HepG2 (cell line): Measurements from ENCODE around the gene PEMT. TPM values are rescaled to one million over a fixed set of nuclear protein-coding genes. Genes with fewer than 3 reads are reported as not detected.

Experiments
- ATF1 ChIP-seq: IDR thresholded peaks from 2 replicates; pipeline ENCODE4 v1.6.1; 2016; ENCODE audit warnings: mild to moderate bottlenecking, control low read depth
- ATF7 ChIP-seq, 2 experiments: fragments of 450-650 bp in 1 of 2; sonication (generic) in 1 of 2; formaldehyde crosslinking in 1 of 2; IDR thresholded peaks; 2 replicates each; pipeline versions ENCODE4 v1.4.0 to v1.6.1; 2016 to 2020; ENCODE audit warnings: antibody characterized with exemption in 1 of 2, mild to moderate bottlenecking in 1 of 2, missing genetic modification reagents in 1 of 2
- CSRNP1 ChIP-seq: sonication (generic); formaldehyde crosslinking; IDR thresholded peaks from 2 replicates; pipeline ENCODE4 v1.8.1; 2023; ENCODE audit warnings: mild to moderate bottlenecking, missing genetic modification reagents
- EZH2 ChIP-seq: conservative IDR thresholded peaks from 2 replicates; pipeline ENCODE4 v1.6.1; 2012; ENCODE audit warnings: mild to moderate bottlenecking, low read depth, low read length, moderate library complexity
- HHEX ChIP-seq: IDR thresholded peaks from 2 replicates; pipeline ENCODE4 v1.6.1; 2016; ENCODE audit warnings: control low read depth
- HOXA5 ChIP-seq: sonication (generic); formaldehyde crosslinking; IDR thresholded peaks from 2 replicates; pipeline ENCODE4 v1.4.0; 2020; ENCODE audit warnings: missing genetic modification reagents
- JUNB ChIP-seq: sonication (generic); formaldehyde crosslinking; IDR thresholded peaks from 2 replicates; pipeline ENCODE4 v1.8.0; 2022; ENCODE audit warnings: missing genetic modification reagents, mild to moderate bottlenecking, borderline replicate concordance
- PCBP2 ChIP-seq: fragments of 200-400 bp; formaldehyde crosslinking; optimal IDR thresholded peaks from 2 replicates; pipeline ENCODE3; 2018; ENCODE audit warnings: low read length, low read depth; ENCODE audit not compliant: poor library complexity, severe bottlenecking
- PITX1 ChIP-seq: sonication (generic); formaldehyde crosslinking; IDR thresholded peaks from 2 replicates; pipeline ENCODE4 v1.5.1; 2020; ENCODE audit warnings: mild to moderate bottlenecking, missing genetic modification reagents
- SETDB1 ChIP-seq: sonication (generic); formaldehyde crosslinking; IDR thresholded peaks from 2 replicates; pipeline ENCODE4 v1.5.1; 2020; ENCODE audit warnings: missing genetic modification reagents, mild to moderate bottlenecking, borderline replicate concordance
- ZNF557 ChIP-seq: sonication (generic); formaldehyde crosslinking; IDR thresholded peaks from 2 replicates; pipeline ENCODE4 v1.4.0; 2020; ENCODE audit warnings: missing genetic modification reagents
- ZNF564 ChIP-seq: sonication (generic); formaldehyde crosslinking; IDR thresholded peaks from 2 replicates; pipeline ENCODE4 v1.8.1; 2023; ENCODE audit warnings: mild to moderate bottlenecking, missing genetic modification reagents
- ZNF749 ChIP-seq: sonication (generic); formaldehyde crosslinking; IDR thresholded peaks from 2 replicates; pipeline ENCODE4 v1.8.0; 2022; ENCODE audit warnings: mild to moderate bottlenecking, missing genetic modification reagents, moderate library complexity, borderline replicate concordance
- ZNF772 ChIP-seq: sonication (generic); formaldehyde crosslinking; IDR thresholded peaks from 2 replicates; pipeline ENCODE4 v1.5.0; 2020; ENCODE audit warnings: mild to moderate bottlenecking, missing genetic modification reagents
- polyA plus RNA-seq, 8 experiments: library from polyadenylated mRNA; depleted of rRNA in 3 of 8; stranded (reverse) in 7 of 8; unstranded in 1 of 8; fragments of >200 nt; fragmentation: Illumina TruSeq in 4 of 8; extraction: Trizol in 4 of 8; gene quantifications; 2 replicates each; pipeline versions ENCODE4 v1.2.1 to v1.2.3, GENCODE V29; 2011 to 2016; ENCODE audit warnings: low read depth in 4 of 8, missing spikeins in 1 of 8, mixed read lengths in 1 of 8; ENCODE audit not compliant: insufficient read depth in 1 of 8
- total RNA-seq, 5 experiments: library from RNA; depleted of rRNA; stranded (reverse); fragments of >200 nt; fragmentation: Illumina TruSeq; extraction: Trizol; gene quantifications; 2 replicates each; pipeline ENCODE4 v1.2.3, GENCODE V29; 2016; ENCODE audit warnings: low read depth in 1 of 5
- TF ChIP-seq, protein P1 (sequence below): sonication (generic); formaldehyde crosslinking; IDR thresholded peaks from 2 replicates; pipeline ENCODE4 v1.4.0; 2020; ENCODE audit warnings: missing genetic modification reagents, mild to moderate bottlenecking, borderline replicate concordance
- TF ChIP-seq, protein P2 (sequence below): sonication (generic); formaldehyde crosslinking; IDR thresholded peaks from 2 replicates; pipeline ENCODE4 v1.4.0; 2020; ENCODE audit warnings: missing genetic modification reagents
- TF ChIP-seq, protein P3 (sequence below): sonication (generic); formaldehyde crosslinking; conservative IDR thresholded peaks from 2 replicates; pipeline ENCODE4 v1.5.0; 2020; ENCODE audit warnings: missing genetic modification reagents
- TF ChIP-seq, protein P4 (sequence below): sonication (generic); formaldehyde crosslinking; IDR thresholded peaks from 2 replicates; pipeline ENCODE4 v1.8.0; 2022; ENCODE audit warnings: missing genetic modification reagents, low read depth, mild to moderate bottlenecking, borderline replicate concordance

Gene PEMT
- total and polyA plus RNA-seq, 2 of the 13 experiments (the other 11 are each of a cell fraction or from before 2014, with no cell fraction given), result 31.7 to 43.6 TPM

DNA sequence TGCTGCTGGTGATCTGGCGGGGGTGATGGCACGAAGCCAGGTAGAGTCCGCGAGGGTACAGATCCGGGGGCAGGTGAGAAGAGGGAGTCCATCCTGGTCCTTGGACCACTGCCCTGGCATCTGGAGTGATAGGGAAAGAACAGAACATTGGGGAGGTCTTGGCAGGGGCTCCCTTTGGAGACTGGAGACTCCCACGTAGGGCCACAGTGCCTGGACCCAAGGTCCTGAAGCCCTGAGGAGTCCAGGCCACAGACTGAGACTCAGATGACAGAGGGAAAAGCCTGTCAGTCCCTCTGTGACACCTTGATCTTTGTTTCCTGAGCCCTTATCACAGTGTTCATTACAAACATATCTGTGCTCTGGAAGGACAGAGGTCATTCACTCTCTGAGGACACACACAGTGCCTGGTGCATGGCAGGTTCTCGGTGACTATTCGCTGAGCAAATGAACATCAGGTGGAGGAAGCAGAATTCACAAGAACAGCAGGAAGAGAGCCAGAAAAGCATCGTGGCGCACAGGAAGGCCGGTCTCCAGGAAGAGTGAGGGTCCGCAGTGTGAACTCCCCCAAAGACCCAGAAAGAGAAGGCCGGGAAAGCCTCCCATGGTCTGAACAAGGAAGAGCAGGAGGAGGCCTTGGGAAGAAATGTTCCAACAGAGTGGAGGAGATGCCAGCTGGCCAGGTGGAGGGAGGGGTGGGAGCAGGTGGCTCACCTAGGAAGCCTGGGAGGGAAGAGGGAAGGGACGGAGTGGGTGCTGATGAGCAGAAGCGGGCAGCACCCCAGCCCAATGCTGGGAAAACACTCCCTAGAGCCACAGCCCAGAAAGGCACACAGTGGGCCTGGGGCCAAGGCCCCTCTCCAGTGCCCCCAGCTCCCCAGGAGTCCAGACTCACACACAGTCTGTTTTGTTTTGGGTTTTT, 20.5 kb downstream of the PEMT start (continued):
- TF ChIP-seq ATF7 (IDR thresholded peaks at IDR 0.05) (no peak), ATF7 (CRISPR knock-in tag; IDR thresholded peaks at IDR 0.05) (no peak), EZH2 (no peak), SETDB1 (CRISPR knock-in tag) (no peak), ZNF557 (CRISPR knock-in tag) (no peak), ZNF772 (CRISPR knock-in tag) (peak; percentile 58), CSRNP1 (CRISPR knock-in tag) (no peak), PCBP2 (no peak), JUNB (CRISPR knock-in tag) (no peak), HOXA5 (CRISPR knock-in tag) (no peak), PITX1 (CRISPR knock-in tag) (peak; percentile 31), ZNF564 (0 out of 2 replicates have a peak, but pooled peaks have one; percentile 61), ATF1 (CRISPR knock-in tag) (no peak), ZNF749 (no peak), HHEX (CRISPR knock-in tag) (no peak)
- TF ChIP-seq, protein P1, sequence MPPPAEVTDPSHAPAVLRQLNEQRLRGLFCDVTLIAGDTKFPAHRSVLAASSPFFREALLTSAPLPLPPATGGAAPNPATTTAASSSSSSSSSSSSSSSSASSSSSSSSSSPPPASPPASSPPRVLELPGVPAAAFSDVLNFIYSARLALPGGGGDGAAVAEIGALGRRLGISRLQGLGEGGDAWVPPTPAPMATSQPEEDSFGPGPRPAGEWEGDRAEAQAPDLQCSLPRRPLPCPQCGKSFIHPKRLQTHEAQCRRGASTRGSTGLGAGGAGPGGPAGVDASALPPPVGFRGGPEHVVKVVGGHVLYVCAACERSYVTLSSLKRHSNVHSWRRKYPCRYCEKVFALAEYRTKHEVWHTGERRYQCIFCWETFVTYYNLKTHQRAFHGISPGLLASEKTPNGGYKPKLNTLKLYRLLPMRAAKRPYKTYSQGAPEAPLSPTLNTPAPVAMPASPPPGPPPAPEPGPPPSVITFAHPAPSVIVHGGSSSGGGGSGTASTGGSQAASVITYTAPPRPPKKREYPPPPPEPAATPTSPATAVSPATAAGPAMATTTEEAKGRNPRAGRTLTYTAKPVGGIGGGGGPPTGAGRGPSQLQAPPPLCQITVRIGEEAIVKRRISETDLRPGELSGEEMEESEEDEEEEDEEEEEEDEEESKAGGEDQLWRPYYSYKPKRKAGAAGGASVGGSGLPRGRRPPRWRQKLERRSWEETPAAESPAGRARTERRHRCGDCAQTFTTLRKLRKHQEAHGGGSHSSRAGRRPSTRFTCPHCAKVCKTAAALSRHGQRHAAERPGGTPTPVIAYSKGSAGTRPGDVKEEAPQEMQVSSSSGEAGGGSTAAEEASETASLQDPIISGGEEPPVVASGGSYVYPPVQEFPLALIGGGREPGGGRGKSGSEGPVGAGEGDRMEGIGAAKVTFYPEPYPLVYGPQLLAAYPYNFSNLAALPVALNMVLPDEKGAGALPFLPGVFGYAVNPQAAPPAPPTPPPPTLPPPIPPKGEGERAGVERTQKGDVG (CRISPR knock-in tag), result 0 out of 2 replicates have a peak, but pooled peaks have one; percentile 59
- TF ChIP-seq, protein P2, sequence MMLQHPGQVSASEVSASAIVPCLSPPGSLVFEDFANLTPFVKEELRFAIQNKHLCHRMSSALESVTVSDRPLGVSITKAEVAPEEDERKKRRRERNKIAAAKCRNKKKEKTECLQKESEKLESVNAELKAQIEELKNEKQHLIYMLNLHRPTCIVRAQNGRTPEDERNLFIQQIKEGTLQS (CRISPR knock-in tag), result no peak
- TF ChIP-seq, protein P3, sequence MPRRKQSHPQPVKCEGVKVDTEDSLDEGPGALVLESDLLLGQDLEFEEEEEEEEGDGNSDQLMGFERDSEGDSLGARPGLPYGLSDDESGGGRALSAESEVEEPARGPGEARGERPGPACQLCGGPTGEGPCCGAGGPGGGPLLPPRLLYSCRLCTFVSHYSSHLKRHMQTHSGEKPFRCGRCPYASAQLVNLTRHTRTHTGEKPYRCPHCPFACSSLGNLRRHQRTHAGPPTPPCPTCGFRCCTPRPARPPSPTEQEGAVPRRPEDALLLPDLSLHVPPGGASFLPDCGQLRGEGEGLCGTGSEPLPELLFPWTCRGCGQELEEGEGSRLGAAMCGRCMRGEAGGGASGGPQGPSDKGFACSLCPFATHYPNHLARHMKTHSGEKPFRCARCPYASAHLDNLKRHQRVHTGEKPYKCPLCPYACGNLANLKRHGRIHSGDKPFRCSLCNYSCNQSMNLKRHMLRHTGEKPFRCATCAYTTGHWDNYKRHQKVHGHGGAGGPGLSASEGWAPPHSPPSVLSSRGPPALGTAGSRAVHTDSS (CRISPR knock-in tag), result no peak
- TF ChIP-seq, protein P4, sequence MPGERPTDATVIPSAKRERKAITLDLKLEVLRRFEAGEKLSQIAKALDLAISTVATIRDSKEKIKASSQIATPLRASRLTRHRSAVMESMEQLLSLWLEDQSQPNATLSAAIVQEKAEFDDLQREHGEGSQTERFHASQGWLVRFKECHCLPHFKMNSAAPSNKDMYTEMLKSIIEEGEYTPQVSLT (CRISPR knock-in tag), result no peak
